ENCODE measurements around the gene ARPIN. TPM values are rescaled to one million over a fixed set of nuclear protein-coding genes. Genes with fewer than 3 reads are reported as not detected.

ARPIN gene
- total and polyA plus RNA-seq, 9 of the 15 experiments (the other 6 are each of a cell fraction or from before 2014, with no cell fraction given) = not detected

- TF ChIP-seq, protein P1, sequence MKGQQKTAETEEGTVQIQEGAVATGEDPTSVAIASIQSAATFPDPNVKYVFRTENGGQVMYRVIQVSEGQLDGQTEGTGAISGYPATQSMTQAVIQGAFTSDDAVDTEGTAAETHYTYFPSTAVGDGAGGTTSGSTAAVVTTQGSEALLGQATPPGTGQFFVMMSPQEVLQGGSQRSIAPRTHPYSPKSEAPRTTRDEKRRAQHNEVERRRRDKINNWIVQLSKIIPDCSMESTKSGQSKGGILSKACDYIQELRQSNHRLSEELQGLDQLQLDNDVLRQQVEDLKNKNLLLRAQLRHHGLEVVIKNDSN (CRISPR knock-in tag; IDR thresholded peaks at IDR 0.05) = no peak
- TF ChIP-seq, protein P2, sequence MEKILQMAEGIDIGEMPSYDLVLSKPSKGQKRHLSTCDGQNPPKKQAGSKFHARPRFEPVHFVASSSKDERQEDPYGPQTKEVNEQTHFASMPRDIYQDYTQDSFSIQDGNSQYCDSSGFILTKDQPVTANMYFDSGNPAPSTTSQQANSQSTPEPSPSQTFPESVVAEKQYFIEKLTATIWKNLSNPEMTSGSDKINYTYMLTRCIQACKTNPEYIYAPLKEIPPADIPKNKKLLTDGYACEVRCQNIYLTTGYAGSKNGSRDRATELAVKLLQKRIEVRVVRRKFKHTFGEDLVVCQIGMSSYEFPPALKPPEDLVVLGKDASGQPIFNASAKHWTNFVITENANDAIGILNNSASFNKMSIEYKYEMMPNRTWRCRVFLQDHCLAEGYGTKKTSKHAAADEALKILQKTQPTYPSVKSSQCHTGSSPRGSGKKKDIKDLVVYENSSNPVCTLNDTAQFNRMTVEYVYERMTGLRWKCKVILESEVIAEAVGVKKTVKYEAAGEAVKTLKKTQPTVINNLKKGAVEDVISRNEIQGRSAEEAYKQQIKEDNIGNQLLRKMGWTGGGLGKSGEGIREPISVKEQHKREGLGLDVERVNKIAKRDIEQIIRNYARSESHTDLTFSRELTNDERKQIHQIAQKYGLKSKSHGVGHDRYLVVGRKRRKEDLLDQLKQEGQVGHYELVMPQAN (IDR thresholded peaks at IDR 0.05; ENCODE audit: borderline replicate concordance) = no peak
- no peak for TF ChIP-seq ARNT (IDR thresholded peaks at IDR 0.05)
These were observed 53.9 kb downstream of the ARPIN start (continued) for GRCh38 chr15:89858661-89859458.

- FAIRE-seq (no peak), DNase-seq (ENCODE audit: extremely low read depth in 1 of 4, low spot score in 3 of 4) (no peak), ATAC-seq (no peak)
- in situ Hi-C loops (cut with MboI) (no loop called here), intact Hi-C loops (cut with micrococcal nuclease) (no loop called here)
- 67% methylated on average over 3 of the region's 3 CpGs for WGBS (ENCODE audit: insufficient coverage, low coverage, missing lambda C conversion rate)
- ChIA-PET CTCF (ENCODE audit: low intra/inter-chr PET ratio) (no interaction called here), POLR2A (no interaction called here)
- Histone ChIP-seq H3K9me1 (ENCODE audit: control insufficient read depth, insufficient read depth, low read length) (no peaks in the 10 kb centered on the region), H3K9me3 (replicated peaks; ENCODE audit: control insufficient read depth, insufficient read depth, low read depth, low read length) (no peaks in the 10 kb centered on the region), H3K27ac (ENCODE audit: extremely low read depth, low read depth, low read length) (no peak overlapping the region), H3K79me2 (ENCODE audit: control insufficient read depth, insufficient read depth, low read length) (no peaks in the 10 kb centered on the region), H3K4me3 (no peak overlapping the region), H3K36me3 (ENCODE audit: control insufficient read depth, insufficient read depth, low read length) (peaks cover 24% of the 10 kb centered on the region; the same call in 2 of the 3 replicates), H4K20me1 (replicated peaks; ENCODE audit: control insufficient read depth, insufficient read depth, low read length) (no peaks in the 10 kb centered on the region), H3K27me3 (ENCODE audit: control insufficient read depth in 2 of 2, insufficient read depth in 2 of 2, low read length in 2 of 2) (no peaks in the 10 kb centered on the region), H3K9ac (ENCODE audit: insufficient read depth in 1 of 2, low read depth in 2 of 2, low read length in 2 of 2) (no peak overlapping the region), H3K4me2 (ENCODE audit: insufficient read depth, low read length) (no peak overlapping the region), H3K4me1 (replicated peaks in 1 of 2; ENCODE audit: control insufficient read depth in 2 of 2, insufficient read depth in 2 of 2, low read length in 2 of 2) (no peaks in the 10 kb centered on the region; a peak in 1 of 5 replicates), H2AFZ (ENCODE audit: low read depth, low read length) (no peak overlapping the region)
- no TSS peak for BruUV-seq (replicated peaks)
- TF ChIP-seq ZNF551 (CRISPR knock-in tag; IDR thresholded peaks at IDR 0.05) = no peak
- TF ChIP-seq ZEB2 (IDR thresholded peaks at IDR 0.05) = no peak
- no peak for TF ChIP-seq C11orf30 (IDR thresholded peaks at IDR 0.05; ENCODE audit: low read depth)
- TF ChIP-seq ZNF282 (CRISPR knock-in tag; IDR thresholded peaks at IDR 0.05) = no peak
- TF ChIP-seq, protein P3, sequence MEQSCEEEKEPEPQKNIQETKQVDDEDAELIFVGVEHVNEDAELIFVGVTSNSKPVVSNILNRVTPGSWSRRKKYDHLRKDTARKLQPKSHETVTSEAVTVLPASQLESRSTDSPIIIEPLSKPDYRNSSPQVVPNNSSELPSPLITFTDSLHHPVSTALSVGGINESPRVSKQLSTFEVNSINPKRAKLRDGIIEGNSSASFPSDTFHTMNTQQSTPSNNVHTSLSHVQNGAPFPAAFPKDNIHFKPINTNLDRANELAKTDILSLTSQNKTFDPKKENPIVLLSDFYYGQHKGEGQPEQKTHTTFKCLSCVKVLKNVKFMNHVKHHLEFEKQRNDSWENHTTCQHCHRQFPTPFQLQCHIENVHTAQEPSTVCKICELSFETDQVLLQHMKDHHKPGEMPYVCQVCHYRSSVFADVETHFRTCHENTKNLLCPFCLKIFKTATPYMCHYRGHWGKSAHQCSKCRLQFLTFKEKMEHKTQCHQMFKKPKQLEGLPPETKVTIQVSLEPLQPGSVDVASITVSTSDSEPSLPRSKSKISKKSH (CRISPR knock-in tag; IDR thresholded peaks at IDR 0.05) = no peak
- TF ChIP-seq HMG20A (CRISPR knock-in tag; conservative IDR thresholded peaks at IDR 0.05) = no peak
These were observed 55.1 kb downstream of the ARPIN start for GRCh38 chr15:89857673-89858072.
